Neural cell (in vitro differentiated cells): Measurements from ENCODE around the gene TRAPPC2L.

Experiments
- CTCF ChIP-seq: fragments of 450-650 bp; IDR thresholded peaks from 2 replicates; pipeline ENCODE4 v1.5.1; 2014; ENCODE audit warnings: antibody characterized with exemption, mild to moderate bottlenecking, moderate library complexity; ENCODE audit not compliant: poor library complexity, severe bottlenecking
- EP300 ChIP-seq: fragments of 450-650 bp; conservative IDR thresholded peaks from 2 replicates; pipeline ENCODE4 v1.6.1; 2014; ENCODE audit warnings: antibody characterized with exemption, mild to moderate bottlenecking, moderate library complexity; ENCODE audit not compliant: poor library complexity, severe bottlenecking
- EZH2 ChIP-seq: fragments of 200-600, 300-800 bp; shearing (Covaris generic), sonication (generic); IDR thresholded peaks from 2 replicates; pipeline ENCODE4 v1.6.1; 2014; ENCODE audit warnings: antibody characterized with exemption, low read length, borderline replicate concordance, mild to moderate bottlenecking; ENCODE audit not compliant: insufficient read depth, poor library complexity, severe bottlenecking
- MXI1 ChIP-seq: fragments of 450-650 bp; conservative IDR thresholded peaks from 2 replicates; pipeline ENCODE4 v1.6.1; 2014; ENCODE audit warnings: antibody characterized with exemption, mild to moderate bottlenecking; ENCODE audit not compliant: poor library complexity, severe bottlenecking
- POLR2AphosphoS5 ChIP-seq: IDR thresholded peaks from 2 replicates; pipeline ENCODE4 v1.6.1; 2012
- RAD21 ChIP-seq: fragments of 450-650 bp; conservative IDR thresholded peaks from 2 replicates; pipeline ENCODE4 v1.6.1; 2014; ENCODE audit warnings: antibody characterized with exemption, mild to moderate bottlenecking, moderate library complexity
- REST ChIP-seq: IDR thresholded peaks from 2 replicates; pipeline ENCODE4 v1.6.1; 2012; ENCODE audit warnings: borderline replicate concordance

- no peak for TF ChIP-seq RAD21
- no peak for TF ChIP-seq EZH2
- TF ChIP-seq CTCF, result no peak
- TF ChIP-seq EP300, result no peak
- no peak for TF ChIP-seq REST
- TF ChIP-seq POLR2AphosphoS5, result no peak
- no peak for TF ChIP-seq MXI1
Measured at GRCh38 chr16:88877564-88878289, 20.8 kb downstream of the TRAPPC2L start.
